GM10266 (cell line): ENCODE data around the gene SMIM24.

ENCODE experiments used
- DNase-seq: peaks from one replicate; pipeline ENCODE4 v3.0.0; 2012; ENCODE audit errors: extremely low spot score
- TF ChIP-seq, protein P1 (sequence below): IDR thresholded peaks from 2 replicates; pipeline ENCODE4 v1.5.1; 2012; ENCODE audit warnings: mild to moderate bottlenecking, low read depth; ENCODE audit not compliant: control insufficient read depth, insufficient read depth; ENCODE audit errors: missing control alignments

The SMIM24 gene

GRCh38 chr19:3524078-3524842 is 43.9 kb upstream of the SMIM24 start:
- TF ChIP-seq, protein P1, sequence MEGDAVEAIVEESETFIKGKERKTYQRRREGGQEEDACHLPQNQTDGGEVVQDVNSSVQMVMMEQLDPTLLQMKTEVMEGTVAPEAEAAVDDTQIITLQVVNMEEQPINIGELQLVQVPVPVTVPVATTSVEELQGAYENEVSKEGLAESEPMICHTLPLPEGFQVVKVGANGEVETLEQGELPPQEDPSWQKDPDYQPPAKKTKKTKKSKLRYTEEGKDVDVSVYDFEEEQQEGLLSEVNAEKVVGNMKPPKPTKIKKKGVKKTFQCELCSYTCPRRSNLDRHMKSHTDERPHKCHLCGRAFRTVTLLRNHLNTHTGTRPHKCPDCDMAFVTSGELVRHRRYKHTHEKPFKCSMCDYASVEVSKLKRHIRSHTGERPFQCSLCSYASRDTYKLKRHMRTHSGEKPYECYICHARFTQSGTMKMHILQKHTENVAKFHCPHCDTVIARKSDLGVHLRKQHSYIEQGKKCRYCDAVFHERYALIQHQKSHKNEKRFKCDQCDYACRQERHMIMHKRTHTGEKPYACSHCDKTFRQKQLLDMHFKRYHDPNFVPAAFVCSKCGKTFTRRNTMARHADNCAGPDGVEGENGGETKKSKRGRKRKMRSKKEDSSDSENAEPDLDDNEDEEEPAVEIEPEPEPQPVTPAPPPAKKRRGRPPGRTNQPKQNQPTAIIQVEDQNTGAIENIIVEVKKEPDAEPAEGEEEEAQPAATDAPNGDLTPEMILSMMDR: no peak
- no peak for DNase-seq

GRCh38 chr19:3523361-3524077 is 43.2 kb upstream of the SMIM24 start:
- TF ChIP-seq, protein P1: no peak
- DNase-seq: no peak

DNA sequence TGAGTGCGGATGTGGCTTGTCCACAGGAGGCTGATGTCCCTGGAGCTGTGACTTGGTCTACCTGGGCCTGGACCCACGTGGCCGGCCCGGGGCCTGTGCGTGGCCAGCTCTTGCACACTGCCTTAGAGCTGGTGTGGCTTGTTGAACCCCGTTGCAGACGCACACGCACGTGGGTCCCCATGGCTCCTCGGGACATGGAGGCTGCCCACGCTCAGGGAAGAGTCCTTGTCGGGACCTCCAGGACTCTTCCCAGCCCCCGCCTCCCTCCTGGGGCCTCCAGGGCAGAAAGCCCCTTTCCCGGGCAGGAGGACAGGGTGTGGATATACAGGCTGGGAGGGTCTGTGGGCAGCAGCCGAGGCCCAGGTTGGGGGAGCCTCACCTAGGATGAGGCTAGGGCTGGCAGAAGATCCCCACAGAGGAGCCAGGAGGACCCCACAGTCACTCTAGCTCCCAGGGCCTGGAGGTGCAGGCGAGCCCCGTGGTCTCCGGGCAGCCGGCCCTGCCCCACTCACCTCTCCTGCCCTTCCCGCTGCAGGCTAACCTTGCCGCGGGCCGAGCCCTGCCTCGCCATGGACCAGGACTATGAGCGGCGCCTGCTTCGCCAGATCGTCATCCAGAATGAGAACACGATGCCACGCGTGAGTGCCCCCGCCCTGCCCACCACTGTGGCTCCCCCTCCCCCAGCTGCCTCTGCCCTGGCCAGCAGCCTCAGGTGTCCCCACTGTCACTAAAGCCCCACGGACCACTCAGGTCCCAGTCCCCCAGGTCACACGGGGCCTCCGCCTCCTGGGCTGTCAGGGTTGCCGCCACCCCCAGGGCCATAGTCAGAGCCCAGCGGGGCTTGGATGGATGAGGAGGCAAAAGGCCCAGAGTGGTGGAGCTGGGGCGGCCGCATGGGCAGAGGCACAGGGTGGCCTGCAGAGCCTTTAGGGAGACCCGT is 42.4 kb upstream of the SMIM24 start:
- DNase-seq: no peak
- TF ChIP-seq, protein P1: no peak

GRCh38 chr19:3521104-3521445 is 40.8 kb upstream of the SMIM24 start:
- no peak for DNase-seq

GRCh38 chr19:3520166-3521103 is 40.1 kb upstream of the SMIM24 start:
- TF ChIP-seq, protein P1: no peak
- no peak for DNase-seq

More at GRCh38 chr19:3521104-3521445, 40.8 kb upstream of the SMIM24 start:
- TF ChIP-seq, protein P1: no peak

GRCh38 chr19:3519126-3519525 is 38.8 kb upstream of the SMIM24 start:
- TF ChIP-seq, protein P1: no peak

More at GRCh38 chr19:3519126-3519525, 38.8 kb upstream of the SMIM24 start:
- DNase-seq: no peak
